Measurements from ENCODE around the gene ORAI2. TPM values are rescaled to one million over a fixed set of nuclear protein-coding genes. Genes with fewer than 3 reads are reported as not detected.
A peak's percentile ranks its signal among the peaks of the same experiment; 100 is the strongest.

Gene ORAI2
- total RNA-seq, 2 experiments from 2014 or later: 41.4 to 46.2 TPM

DNA sequence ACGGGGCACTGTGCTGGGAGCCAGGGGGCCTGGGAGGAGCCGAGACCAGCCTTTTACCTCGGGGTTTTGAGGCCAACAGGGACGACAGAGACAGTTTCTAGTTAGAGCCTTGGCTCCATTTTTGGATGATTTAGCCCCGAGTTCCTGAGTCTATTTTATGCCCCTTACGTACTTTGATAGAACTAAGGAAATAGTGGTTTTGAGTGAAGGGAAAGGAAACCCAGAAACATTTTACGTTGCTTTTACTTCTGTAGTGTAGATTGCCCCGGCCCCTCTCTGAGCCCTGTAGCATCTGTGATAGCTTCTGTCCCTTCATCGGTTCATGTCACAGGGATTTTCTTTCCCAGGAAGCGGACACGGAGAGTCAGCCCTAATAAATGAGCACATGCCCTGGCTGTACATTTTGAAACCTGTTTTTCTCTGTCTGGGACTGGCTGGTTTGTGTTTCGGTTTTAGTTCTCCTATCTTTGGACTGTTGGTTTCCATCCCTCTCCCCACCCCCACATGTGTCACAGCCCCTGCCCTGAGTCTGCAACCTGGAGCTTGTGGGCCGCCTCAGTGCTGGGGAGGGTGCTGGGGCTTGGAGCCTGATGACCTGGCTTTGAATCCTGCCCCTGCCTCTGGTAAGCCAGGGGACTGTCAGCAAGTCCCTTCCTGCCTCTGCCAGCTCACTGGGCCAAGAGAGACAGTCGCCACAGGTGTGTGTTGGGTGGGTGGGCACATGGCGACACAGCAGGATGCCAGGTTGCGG lies 6.9 kb upstream of the ORAI2 start:
- no peaks in the 10 kb centered on the region for H3K9me3 Mint-ChIP-seq
- no peaks in the 10 kb centered on the region for H3K27me3 Mint-ChIP-seq
- peaks cover 56% of the 10 kb centered on the region for H3K4me1 Mint-ChIP-seq
- H3K4me3 Mint-ChIP-seq: peak overlapping the region; percentile 74
- H3K36me3 Mint-ChIP-seq: peaks cover 37% of the 10 kb centered on the region
- DNase-seq: peak; percentile 84
- peak overlapping the region; percentile 100 for H3K27ac Mint-ChIP-seq

GRCh38 chr7:102427019-102427405 lies 6.4 kb upstream of the ORAI2 start:
- Mint-ChIP-seq H3K27ac (peak overlapping the region; percentile 100), H3K36me3 (peaks cover 40% of the 10 kb centered on the region), H3K4me3 (peak overlapping the region; percentile 74), H3K4me1 (peaks cover 62% of the 10 kb centered on the region), H3K27me3 (no peaks in the 10 kb centered on the region), H3K9me3 (no peaks in the 10 kb centered on the region)
- DNase-seq: no peak

DNA sequence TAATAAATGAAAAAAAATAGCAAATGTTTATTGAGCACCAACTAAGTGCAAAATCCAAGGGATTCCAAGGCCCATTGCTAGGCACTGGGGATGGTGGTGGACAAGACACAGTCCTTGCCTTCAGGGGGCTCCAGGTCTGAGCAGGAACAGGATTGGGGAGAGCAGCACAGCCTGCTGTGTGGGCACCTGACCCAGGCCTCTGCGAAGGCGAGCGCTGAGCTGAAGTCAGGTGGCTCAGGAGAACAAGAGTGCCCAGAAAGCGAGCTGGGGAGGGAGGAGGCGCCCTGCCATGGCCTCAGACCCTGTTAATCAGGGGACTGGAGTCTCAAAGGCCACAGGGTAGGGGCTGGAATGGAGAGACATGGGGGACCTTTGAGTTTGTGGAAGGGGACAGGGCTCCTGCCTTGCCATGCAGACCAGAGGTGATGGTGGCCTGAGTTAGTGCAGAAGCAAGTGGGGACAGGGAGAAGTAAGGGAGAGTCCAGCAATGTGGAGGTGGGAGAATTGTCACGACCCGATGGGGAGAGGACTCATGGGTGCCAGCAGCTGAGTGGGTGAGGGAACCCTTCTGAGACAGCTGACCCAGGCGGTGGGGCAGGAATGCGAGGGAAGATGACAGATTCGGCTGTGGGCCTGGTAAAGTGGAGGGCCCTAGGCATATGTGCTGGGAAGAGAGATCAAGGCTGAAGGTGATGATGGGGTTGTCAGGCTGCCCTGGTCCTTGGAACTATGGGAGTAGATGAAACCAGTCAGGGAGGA lies 4.1 kb upstream of the ORAI2 start:
- DNase-seq: no peak
- Mint-ChIP-seq H3K4me3 (no peak overlapping the region), H3K9me3 (no peaks in the 10 kb centered on the region), H3K36me3 (peaks cover 39% of the 10 kb centered on the region), H3K27ac (peak overlapping the region; percentile 74), H3K4me1 (peaks cover 65% of the 10 kb centered on the region), H3K27me3 (no peaks in the 10 kb centered on the region)

GRCh38 chr7:102431617-102432298 lies 1.6 kb upstream of the ORAI2 start:
- no peaks in the 10 kb centered on the region for H3K9me3 Mint-ChIP-seq
- H3K27me3 Mint-ChIP-seq: no peaks in the 10 kb centered on the region
- peak overlapping the region; percentile 92 for H3K27ac Mint-ChIP-seq
- H3K4me1 Mint-ChIP-seq: peaks cover 51% of the 10 kb centered on the region
- peaks cover 19% of the 10 kb centered on the region for H3K36me3 Mint-ChIP-seq
- H3K4me3 Mint-ChIP-seq: peak overlapping the region; percentile 76
- peak; percentile 51 for DNase-seq

DNA sequence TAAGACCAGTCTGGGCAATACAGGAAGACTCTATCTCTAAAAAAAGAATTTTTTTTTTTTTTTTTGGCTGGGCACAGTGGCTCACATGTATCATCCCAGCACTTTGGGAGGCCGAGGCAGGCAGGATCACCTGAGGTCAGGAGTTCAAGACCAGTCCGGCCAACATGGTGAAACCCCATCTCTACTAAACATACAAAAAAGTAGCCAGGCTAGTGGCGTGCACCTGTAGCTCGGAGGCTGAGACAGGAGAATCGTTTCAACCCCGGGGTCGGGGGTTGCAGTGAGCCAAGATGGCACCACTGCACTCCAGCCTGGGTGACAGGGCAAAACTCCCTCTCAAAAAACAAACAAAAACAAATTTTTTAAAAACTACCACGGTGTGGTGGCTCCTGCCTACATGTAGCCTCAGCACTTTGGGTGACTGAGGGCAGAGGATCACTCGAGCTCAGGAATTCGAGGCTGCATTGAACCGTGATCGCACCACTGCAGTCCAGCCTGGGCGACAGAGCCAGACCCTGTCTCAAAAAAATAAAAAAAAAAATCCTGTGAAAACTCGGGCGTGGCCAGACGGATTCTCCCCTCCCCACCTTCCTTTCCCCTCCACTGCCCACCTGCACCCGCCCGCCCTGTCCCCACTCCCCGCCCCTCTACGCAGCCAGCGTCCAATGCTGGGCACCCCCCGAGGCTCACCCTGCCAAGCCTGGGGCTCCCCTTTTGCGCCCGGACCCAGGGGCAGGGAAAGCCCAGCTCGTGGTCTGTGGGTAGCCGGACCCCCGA lies 745 bp upstream of the ORAI2 start:
- no peaks in the 10 kb centered on the region for H3K9me3 Mint-ChIP-seq
- H3K4me1 Mint-ChIP-seq: peaks cover 43% of the 10 kb centered on the region
- peaks cover 13% of the 10 kb centered on the region for H3K36me3 Mint-ChIP-seq
- H3K27me3 Mint-ChIP-seq: no peaks in the 10 kb centered on the region
- peak overlapping the region; percentile 76 for H3K4me3 Mint-ChIP-seq
- no peak for DNase-seq
- H3K27ac Mint-ChIP-seq: peak overlapping the region; percentile 92

- H3K4me1 Mint-ChIP-seq: peaks cover 40% of the 10 kb centered on the region
- no peaks in the 10 kb centered on the region for H3K27me3 Mint-ChIP-seq
- DNase-seq: no peak
- H3K36me3 Mint-ChIP-seq: peaks cover 6% of the 10 kb centered on the region
- H3K4me3 Mint-ChIP-seq: peak overlapping the region; percentile 89
- no peaks in the 10 kb centered on the region for H3K9me3 Mint-ChIP-seq
- peak overlapping the region; percentile 72 for H3K27ac Mint-ChIP-seq
Measured at GRCh38 chr7:102434039-102434486, 688 bp downstream of the ORAI2 start.

DNA sequence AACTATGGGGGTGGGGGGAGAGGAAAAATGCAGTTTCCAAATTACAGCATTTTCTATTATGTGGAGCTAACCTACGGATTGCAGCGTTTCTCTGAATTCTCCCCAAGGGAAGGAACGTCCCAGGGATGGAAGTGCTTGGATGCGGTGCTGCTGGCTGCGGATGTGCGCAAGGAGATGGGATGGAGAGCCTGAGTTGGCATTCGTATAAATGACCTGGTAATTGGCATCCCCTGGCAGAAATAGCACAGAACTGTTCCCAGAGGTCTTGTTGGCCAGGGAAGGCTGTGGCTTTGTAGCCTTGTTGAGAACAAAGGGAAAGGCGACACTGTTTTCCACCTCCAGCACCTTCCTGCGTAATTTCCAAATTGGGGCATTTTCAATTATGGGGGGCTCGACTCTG lies 2.7 kb downstream of the ORAI2 start:
- Mint-ChIP-seq H3K27me3 (no peaks in the 10 kb centered on the region), H3K4me3 (no peak overlapping the region), H3K4me1 (peaks cover 26% of the 10 kb centered on the region), H3K36me3 (peaks cover 7% of the 10 kb centered on the region), H3K9me3 (no peaks in the 10 kb centered on the region), H3K27ac (no peak overlapping the region)
- no peak for DNase-seq

DNA sequence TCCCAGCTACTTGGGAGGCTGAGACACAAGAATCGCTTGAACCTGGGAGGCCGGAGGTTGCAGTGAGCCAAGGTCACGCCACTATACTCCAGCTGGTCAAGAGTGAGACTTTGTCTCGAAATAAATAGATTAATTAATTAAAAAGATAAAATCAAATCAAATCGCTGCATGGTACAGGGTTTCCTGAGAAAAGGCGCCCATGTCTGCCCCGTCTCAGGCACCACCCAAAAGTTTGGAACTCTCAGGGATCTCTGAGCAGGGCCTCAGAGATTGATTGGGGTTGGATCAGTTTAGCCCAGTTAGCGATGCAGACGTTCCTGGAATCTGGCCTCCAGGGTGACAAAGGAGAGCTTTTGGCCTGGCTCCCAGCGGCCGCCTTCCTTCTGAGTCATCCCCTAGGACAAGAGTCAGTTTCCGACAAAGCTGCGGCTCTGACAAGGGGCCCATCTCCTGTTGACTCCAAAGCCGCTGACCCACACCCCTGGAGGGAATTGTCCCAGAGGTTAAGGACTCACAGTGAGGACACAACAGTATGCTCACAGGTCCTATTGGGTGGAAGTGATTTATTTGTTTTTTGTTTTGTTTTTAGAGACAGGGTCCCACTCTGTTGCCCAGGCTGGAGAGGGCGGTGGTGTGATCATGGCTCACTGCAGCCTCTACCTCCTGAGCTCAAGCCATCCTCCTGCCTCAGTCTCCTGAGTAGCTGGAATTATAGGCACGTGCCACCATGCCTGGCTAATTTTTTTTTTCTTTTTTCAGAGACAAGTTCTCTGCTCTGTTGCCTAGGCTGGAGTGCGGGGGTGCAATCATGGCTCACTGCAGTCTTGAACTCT lies 6.8 kb downstream of the ORAI2 start:
- Mint-ChIP-seq H3K4me3 (no peak overlapping the region), H3K27ac (no peak overlapping the region), H3K9me3 (no peaks in the 10 kb centered on the region), H3K27me3 (no peaks in the 10 kb centered on the region), H3K36me3 (peaks cover 6% of the 10 kb centered on the region), H3K4me1 (peaks cover 8% of the 10 kb centered on the region)
- no peak for DNase-seq

DNA sequence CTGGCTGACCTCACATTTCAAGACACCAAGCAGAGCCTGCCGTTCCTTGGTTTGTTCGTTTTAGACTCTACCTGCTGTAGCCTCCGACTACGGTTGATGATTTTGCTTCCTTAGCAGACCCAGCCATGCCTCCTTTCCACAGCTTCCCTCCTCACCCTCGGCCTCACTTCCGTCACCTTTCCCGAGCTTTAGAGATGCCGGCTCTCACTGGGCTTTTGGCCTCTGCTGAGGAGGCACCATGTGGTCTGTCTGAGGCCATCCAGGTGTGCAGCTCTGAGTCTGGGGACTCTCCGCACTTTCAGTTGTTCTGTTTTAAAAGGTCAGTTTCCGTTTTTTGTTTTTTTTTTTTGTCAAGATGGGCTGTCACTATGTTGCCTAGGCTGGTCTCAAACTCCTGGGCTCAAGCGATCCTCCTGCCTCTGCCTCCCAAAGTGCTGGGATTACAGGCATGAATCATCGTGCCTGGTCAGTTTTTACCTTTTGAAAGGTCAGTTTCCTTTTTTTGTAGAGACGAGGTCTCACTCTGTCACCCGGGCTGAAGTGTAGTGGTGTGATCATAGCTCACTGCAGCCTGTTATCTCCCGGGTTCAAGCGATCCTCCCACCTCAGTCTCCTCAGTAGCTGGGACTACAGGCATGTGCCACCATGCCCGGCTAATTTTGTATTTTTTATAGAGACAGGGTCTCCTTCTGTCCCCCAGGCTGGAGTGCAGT lies 11.7 kb downstream of the ORAI2 start:
- Mint-ChIP-seq H3K4me3 (no peak overlapping the region), H3K27me3 (no peaks in the 10 kb centered on the region), H3K27ac (no peak overlapping the region), H3K9me3 (no peaks in the 10 kb centered on the region), H3K4me1 (peaks cover 10% of the 10 kb centered on the region), H3K36me3 (peaks cover 7% of the 10 kb centered on the region)
- no peak for DNase-seq

DNA sequence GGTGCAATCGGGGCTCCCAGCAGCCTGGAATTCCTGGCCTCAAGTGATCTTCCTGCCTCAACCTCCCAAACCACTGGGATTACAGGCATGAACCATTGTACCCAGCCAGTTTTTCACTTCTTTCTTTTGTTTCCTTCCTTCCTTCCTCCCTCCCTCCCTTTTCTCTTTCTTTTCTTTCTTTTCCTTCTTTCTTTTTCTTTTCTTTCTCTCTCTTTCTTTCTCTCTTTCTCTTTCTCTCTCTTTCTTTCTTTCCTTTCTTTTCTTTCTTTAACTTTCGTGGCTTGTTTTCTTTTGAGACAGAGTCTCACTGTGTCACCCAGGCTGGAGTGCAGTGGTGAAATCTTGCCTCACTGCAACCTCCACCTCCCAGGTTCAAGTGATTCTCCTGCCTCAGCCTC lies 12.3 kb downstream of the ORAI2 start:
- Mint-ChIP-seq H3K36me3 (peaks cover 7% of the 10 kb centered on the region), H3K27ac (no peak overlapping the region), H3K4me1 (peaks cover 10% of the 10 kb centered on the region), H3K4me3 (no peak overlapping the region), H3K27me3 (no peaks in the 10 kb centered on the region), H3K9me3 (no peaks in the 10 kb centered on the region)
- no peak for DNase-seq

GRCh38 chr7:102446387-102447156 lies 13.2 kb downstream of the ORAI2 start:
- Mint-ChIP-seq H3K27me3 (no peaks in the 10 kb centered on the region), H3K4me3 (no peak overlapping the region), H3K27ac (no peak overlapping the region), H3K36me3 (peaks cover 7% of the 10 kb centered on the region), H3K9me3 (no peaks in the 10 kb centered on the region), H3K4me1 (peaks cover 10% of the 10 kb centered on the region)
- DNase-seq: no peak

DNA sequence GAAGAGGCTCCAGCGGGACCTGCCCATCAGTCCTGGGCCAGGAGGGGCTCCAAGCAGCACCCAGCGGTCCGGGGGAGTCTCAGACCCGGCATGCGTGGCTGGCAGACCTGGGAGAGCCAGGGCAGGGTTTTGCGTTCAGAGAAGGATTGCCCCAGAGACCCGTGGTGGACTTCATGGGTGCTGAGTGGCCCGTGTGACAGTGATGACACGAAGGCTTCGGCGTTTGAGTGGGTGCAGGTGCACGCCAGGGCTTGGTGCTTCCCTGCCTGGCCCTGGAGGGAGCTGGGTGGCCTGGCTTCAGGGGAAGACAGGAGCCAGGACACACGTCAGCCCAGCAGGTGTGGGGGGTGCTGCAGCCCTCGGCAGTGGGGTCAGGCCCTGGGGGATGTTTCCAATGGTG lies 13.9 kb downstream of the ORAI2 start:
- DNase-seq: no peak
- H3K4me3 Mint-ChIP-seq: no peak overlapping the region
- no peaks in the 10 kb centered on the region for H3K9me3 Mint-ChIP-seq
- peaks cover 7% of the 10 kb centered on the region for H3K36me3 Mint-ChIP-seq
- no peaks in the 10 kb centered on the region for H3K27me3 Mint-ChIP-seq
- H3K4me1 Mint-ChIP-seq: peaks cover 10% of the 10 kb centered on the region
- no peak overlapping the region for H3K27ac Mint-ChIP-seq

DNA sequence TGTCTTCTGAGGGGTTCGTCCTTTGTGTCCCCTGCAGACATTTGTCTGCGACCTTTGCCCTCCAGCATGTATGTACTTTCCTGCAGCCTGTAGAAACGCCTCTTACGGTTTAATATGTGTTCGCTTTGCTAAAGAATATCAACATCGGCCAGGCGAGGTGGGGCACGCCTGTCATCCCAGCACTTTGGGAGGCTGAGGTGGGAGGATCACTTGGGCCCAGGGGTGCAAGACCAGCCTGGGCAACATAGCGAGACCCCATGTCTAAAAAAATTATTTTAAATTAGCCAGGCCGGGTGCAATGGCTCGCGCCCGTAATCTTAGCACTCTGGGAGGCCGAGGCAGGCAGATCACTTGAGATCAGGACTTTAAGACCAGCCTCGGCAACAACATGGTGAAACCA lies 15.8 kb downstream of the ORAI2 start:
- H3K27me3 Mint-ChIP-seq: no peaks in the 10 kb centered on the region
- H3K36me3 Mint-ChIP-seq: peaks cover 7% of the 10 kb centered on the region
- H3K9me3 Mint-ChIP-seq: no peaks in the 10 kb centered on the region
- no peak for DNase-seq
- no peak overlapping the region for H3K4me3 Mint-ChIP-seq
- H3K27ac Mint-ChIP-seq: no peak overlapping the region
- H3K4me1 Mint-ChIP-seq: peaks cover 8% of the 10 kb centered on the region
